ENCODE data around the gene TRAM2.

The TRAM2 gene

DNA sequence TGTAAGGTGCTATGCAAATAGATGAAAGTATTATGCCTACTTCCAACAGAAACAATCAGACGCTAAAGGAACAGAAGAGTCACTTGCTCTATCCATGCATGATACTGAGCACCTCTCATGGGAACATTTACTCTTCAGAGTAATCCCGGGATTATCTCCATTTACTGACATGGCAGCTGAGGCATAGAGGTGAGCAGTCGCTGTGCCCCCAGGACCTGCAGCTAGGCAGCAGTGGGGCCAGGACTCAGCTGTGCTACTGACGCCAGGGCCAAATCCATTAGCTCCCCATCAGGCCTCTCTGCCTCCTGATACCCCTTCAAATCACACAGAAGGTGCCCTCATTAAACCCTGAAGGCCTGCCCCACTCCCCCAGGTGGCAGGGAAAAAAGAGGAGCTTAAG lies 51.9 kb downstream of the TRAM2 start:
- no peak for DNase-seq

DNA sequence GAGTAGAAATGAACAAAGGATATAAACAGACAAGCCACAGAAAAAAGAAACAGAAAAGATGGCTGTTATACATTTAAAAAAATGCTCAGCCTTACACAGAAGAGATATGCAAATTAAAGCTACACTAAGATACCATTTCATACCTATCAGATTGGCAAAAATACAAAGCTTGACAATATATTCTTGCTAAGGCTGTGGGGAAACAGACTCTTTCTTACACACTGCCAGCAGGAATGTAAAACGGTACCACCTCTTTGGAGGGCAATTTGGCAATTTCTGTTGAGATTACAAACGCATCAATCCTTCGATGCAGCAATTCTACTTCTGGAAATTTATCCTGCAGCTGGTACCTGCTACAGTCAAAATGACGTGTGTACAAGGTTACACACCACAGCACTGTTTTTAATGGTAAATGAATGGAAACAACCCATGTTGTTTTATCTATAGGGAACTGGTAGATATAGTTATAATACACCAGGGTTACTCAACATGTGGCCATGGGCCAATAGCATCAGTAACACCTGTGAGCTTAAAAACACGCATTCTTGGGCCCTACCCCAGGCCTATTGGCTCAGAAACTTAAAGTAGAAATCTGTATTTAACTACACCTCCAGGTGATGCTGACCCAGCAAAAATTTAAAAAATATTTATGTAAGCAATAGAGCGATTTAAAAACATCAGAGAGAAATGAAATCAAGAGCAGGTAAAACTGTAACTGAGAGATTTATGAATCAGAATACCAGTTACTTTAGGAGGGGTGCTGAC lies 53.3 kb downstream of the TRAM2 start:
- no peak for DNase-seq

GRCh38 chr6:52522655-52523054 lies 54.2 kb downstream of the TRAM2 start:
- no peak for DNase-seq

- DNase-seq = no peak
Measured at GRCh38 chr6:52522151-52522626, 54.7 kb downstream of the TRAM2 start.

DNA sequence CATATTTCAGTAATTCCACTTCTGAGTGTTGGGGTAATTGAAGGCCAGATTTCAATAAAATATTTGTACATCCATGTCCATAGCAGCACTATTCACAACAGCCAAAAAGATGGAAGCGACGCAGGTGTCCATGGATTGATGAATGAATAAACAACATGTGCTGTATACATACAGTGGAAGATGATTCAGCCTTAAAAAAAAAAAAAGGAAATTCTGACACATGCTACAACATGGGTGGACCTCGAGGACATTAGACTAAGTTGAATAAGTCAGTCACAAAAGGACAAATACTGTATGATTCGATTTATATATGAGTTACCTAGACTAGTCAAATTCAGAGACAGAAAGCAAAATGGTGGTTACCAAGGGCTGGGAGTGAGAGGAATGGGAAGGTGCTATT lies 57.2 kb downstream of the TRAM2 start:
- DNase-seq = no peak

GRCh38 chr6:52518279-52518945 lies 58.4 kb downstream of the TRAM2 start:
- no peak for DNase-seq

DNA sequence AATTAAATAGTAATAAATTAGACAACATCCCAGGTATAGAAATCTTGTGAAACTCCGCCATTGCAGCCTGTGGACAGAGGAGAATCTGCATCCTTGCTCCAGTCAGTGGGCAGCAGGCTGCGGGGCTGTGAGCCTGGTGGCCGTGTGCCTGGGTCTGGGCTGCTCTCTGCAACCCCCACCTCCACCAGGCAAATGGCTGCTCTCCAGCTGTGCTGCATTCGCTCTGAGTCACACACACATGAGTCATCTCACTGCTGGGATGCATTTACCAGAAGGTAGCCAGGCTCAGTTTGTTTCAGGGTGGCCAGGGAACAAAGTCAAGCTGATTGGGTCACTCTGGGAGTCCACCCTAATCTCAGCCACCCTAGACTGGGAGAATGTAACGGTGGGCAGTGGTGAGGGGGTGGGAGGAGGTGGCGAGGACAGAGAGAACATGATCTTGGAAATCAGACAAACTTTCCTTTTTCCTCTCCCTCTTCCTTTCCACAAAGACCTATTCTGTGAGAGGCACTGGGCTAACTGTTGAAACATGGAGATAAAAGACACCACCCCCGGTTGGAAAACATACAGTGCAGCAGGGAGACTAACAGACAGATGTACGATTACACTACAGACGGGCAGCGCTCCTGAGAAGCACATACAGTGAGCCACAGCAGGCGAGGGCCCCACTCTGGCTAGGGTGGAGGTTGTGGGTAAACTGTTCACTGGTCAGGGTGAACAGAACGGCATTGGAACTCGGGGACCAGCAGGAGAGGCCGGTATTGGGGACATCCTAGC lies 59.2 kb downstream of the TRAM2 start:
- DNase-seq = no peak

GRCh38 chr6:52516943-52517342 lies 59.9 kb downstream of the TRAM2 start:
- DNase-seq = no peak

GRCh38 chr6:52516269-52516668 lies 60.6 kb downstream of the TRAM2 start:
- DNase-seq = no peak

GRCh38 chr6:52515219-52515960 lies 61.5 kb downstream of the TRAM2 start:
- DNase-seq = no peak

GRCh38 chr6:52514514-52514913 lies 62.3 kb downstream of the TRAM2 start:
- no peak for DNase-seq

- DNase-seq = no peak
Measured at GRCh38 chr6:52513896-52514295, 63.0 kb downstream of the TRAM2 start.

GRCh38 chr6:52513464-52513863 lies 63.4 kb downstream of the TRAM2 start:
- DNase-seq = no peak

DNA sequence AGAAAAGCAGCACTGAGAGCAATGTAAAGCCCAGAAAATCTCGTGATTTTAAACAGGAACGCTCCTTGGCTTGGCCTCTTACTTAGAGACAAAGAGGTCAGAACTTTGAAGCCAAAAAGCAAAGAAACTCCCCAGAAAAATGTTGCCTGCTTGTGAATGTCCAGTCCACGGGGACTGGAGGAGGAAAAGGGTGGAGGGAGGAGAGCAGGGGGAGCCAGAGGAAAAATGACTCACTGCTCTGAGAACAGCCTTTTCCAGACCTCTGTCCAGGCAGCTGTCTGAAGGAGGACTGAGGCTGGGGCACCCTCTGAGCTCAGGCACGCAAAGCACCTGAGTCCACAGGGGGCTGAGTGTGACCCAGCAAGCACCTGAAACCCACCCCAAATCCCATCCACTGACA lies 64.7 kb downstream of the TRAM2 start:
- no peak for DNase-seq

DNA sequence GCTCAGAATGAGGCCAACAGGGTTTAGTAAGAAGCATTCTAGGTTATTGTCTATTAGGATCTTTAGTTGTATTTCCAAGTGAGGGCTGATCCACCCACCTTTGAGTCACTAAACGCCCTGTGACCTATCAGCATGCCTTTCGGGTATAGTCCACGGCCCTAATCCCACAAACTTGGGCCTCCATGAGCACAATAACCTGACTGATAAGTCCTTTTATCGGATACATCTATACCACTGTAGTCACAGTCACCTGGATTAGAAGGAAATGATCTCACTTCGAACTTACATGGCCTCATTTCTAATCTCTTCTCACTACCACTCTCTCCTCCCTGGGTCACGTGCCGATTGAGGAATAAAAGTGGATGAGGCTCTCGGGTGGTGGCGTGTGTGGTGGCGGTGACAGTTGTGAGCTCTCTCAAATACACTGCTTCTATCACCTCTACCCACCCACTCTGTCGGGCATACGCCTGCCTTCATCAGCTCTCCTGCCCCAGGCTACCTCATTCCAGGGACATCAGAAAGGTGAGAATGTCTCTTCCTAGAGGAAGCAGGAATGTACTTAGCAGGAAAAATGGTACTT lies 65.2 kb downstream of the TRAM2 start:
- no peak for DNase-seq

- no peak for DNase-seq
Measured at GRCh38 chr6:52511163-52511562, 65.7 kb downstream of the TRAM2 start.

GRCh38 chr6:52510213-52510562 lies 66.7 kb downstream of the TRAM2 start:
- DNase-seq = no peak

DNA sequence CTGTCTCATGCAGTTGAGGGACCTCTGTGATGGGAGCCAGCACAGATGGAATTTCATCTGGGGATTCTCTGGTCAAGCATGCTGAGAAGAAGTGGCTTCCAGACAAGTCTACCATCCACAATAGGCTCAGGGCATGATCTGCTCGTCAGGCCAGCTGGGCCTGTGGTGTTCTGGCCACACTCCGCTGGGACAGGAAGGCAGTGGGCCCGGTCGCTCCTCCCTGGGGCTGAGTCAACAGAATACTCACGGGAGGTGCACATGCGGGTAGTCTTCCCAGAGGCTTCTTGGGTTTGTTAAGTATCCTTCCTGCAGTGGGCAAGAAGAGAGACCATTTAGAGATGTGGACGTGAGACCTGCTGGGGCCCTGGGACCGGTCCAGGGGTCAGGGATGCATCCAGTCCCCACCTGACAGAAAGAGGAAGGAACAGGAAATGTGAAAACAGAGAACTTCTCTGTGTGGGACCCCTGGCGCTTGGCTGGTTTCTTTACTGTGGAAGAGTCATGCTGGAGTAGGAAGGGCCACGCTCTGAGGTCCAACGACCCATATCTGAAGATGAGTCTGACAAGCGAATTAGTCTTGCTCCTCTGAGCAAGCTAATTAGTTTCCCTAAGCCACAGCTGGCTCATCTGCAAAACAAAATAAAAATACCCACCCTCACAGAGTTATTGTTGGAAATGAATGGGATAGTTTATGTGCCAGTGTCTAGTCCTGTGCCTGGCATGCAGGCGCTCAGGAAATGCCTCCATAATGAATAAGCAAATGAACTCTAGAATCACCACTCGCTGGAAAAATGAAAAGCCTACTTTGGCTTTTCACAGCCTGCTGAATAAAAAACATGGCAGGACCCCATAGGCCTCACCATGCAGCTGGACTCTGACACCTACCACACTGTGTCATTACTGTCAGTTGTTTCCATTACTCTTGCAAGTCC lies 67.3 kb downstream of the TRAM2 start:
- DNase-seq = no peak

DNA sequence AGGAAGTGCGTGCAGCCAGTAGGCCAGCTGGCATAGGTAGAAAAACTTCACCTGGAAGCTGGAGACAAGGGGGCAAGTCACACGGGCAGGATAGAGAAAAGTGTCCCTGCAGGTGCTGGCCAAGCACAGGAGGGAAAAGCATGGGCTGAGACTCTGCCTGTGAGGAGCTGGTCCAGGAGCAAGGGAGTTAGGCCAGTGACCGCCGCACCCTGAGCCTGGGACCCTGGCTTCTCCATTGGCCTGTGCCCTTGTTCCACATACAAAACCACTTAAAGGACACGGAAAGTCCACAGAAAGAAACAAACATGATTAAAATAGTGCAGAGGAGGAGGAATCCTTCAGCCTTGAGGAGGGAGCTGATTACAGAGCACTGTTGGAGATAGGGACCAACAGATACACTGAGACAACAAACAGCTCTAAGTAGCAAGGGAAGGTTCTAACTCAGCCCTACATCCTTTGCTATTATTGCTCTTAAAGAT lies 68.6 kb downstream of the TRAM2 start:
- no peak for DNase-seq

DNA sequence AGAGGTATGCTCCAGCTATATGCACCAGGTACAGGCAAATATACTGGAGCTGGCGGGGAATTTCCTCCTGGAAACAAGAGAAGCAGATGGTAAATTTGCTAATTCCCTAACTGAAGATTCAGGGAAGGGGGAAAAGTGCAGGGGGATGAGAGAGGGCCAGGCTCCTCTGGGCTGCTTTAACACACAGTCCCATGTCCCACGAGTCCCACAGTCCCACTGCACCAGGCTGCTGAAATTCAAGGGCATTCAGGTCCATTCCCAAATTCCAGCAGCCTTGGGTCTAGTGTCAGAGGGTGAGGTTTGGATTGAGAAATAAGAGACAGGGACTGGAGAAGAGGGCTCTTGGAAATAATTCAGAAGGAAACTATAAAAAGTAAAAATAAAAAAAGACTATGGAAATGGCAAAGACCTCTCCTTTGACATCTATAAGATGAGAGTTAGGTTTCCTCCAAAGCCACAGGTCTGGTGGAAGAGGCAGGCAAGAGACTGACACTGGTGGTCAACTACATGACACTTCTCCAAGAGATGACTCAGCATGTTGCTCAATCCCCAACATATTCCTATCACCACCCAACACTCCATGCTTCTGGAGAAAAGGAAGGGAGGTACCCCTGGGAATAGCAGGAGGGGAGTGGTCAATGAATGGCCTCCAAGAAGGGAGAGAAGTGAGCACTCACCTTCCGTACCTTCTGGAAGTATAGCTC lies 69.2 kb downstream of the TRAM2 start:
- no peak for DNase-seq

DNA sequence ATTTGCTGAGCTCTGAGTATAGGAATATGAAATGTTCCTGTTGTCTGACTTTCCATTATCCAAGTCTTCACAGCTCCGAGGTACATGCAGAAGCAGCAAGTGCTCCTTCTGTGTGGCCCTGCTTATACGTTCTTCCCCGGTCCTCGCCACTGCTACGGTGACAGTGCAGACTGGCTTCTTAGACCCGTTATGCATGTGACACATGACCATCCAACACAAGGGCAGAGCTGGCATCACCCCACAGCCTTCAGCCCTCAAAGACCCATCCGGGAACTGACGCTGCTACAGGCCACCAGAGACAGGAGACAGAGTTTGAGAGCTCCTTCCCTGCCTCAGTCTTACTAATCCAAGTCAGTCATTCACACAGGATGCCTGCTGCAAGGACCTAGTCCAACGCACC lies 70.4 kb downstream of the TRAM2 start:
- DNase-seq = no peak

Data from NCI-H1436 (cell line).